ENCODE data around the gene ARHGAP29. TPM values are rescaled to one million over a fixed set of nuclear protein-coding genes. Genes with fewer than 3 reads are reported as not detected.

Gene ARHGAP29
- total RNA-seq, 4 donors from 2014 or later = 18.4 to 40.2 (median 23.7) TPM

- Histone ChIP-seq H3K4me1 (peaks cover 0 to 10% (median 5%) of the 10 kb centered on the region in 4 donors), H3K27me3 (no peaks in the 10 kb centered on the region), H3K27ac (replicated peaks in 1 of 4) (no peak overlapping the region), H3K9me3 (no peaks in the 10 kb centered on the region), H3K4me3 (no peak overlapping the region), H3K36me3 (no peaks in the 10 kb centered on the region)
- DNase-seq (ENCODE audit: extremely low spot score) = no peak
- 98% methylated on average over 5 of the region's 5 CpGs for WGBS
- TF ChIP-seq POLR2AphosphoS5 (IDR thresholded peaks at IDR 0.05) (no peak), CTCF (IDR thresholded peaks at IDR 0.05) (no peak), EP300 (IDR thresholded peaks at IDR 0.05) (no peak), POLR2A (IDR thresholded peaks at IDR 0.05; ENCODE audit: low read depth) (no peak)
- intact Hi-C loops (cut with DNase I) = no loop called here
Observed at GRCh38 chr1:94146273-94146672, 91.1 kb downstream of the ARHGAP29 start.

- WGBS = 75% methylated on average over 1 of the region's 1 CpG
- H3K4me3 ChIP-seq = no peak overlapping the region
- H3K36me3 ChIP-seq = no peaks in the 10 kb centered on the region
- peaks cover 0 to 10% (median 5%) of the 10 kb centered on the region in 4 donors for H3K4me1 ChIP-seq
- intact Hi-C loops (cut with DNase I) = no loop called here
- DNase-seq (ENCODE audit: extremely low spot score) = no peak
- H3K27me3 ChIP-seq = no peaks in the 10 kb centered on the region
- no peak overlapping the region for H3K27ac ChIP-seq (replicated peaks in 1 of 4)
- no peaks in the 10 kb centered on the region for H3K9me3 ChIP-seq
- TF ChIP-seq POLR2A (IDR thresholded peaks at IDR 0.05; ENCODE audit: low read depth) (no peak), EP300 (IDR thresholded peaks at IDR 0.05) (no peak), POLR2AphosphoS5 (IDR thresholded peaks at IDR 0.05) (no peak), CTCF (IDR thresholded peaks at IDR 0.05) (no peak)
Observed at GRCh38 chr1:94144836-94145235, 92.5 kb downstream of the ARHGAP29 start.

GRCh38 chr1:94143809-94144176 lies 93.6 kb downstream of the ARHGAP29 start:
- no peaks in the 10 kb centered on the region for H3K36me3 ChIP-seq
- no peak overlapping the region for H3K4me3 ChIP-seq
- H3K27me3 ChIP-seq = no peaks in the 10 kb centered on the region
- intact Hi-C loops (cut with DNase I) = no loop called here
- no peak overlapping the region for H3K27ac ChIP-seq (replicated peaks in 1 of 4)
- no peak for DNase-seq (ENCODE audit: extremely low spot score)
- H3K4me1 ChIP-seq = peaks cover 0 to 10% (median 5%) of the 10 kb centered on the region in 4 donors
- no peak for TF ChIP-seq CTCF (IDR thresholded peaks at IDR 0.05)
- no peak for TF ChIP-seq EP300 (IDR thresholded peaks at IDR 0.05)
- no peak for TF ChIP-seq POLR2A (IDR thresholded peaks at IDR 0.05; ENCODE audit: low read depth)
- no peak for TF ChIP-seq POLR2AphosphoS5 (IDR thresholded peaks at IDR 0.05)
- no peaks in the 10 kb centered on the region for H3K9me3 ChIP-seq

GRCh38 chr1:94143173-94143808 lies 94.1 kb downstream of the ARHGAP29 start:
- no peaks in the 10 kb centered on the region for H3K36me3 ChIP-seq
- H3K27ac ChIP-seq (replicated peaks in 1 of 4) = no peak overlapping the region
- DNase-seq (ENCODE audit: extremely low spot score) = no peak
- H3K4me1 ChIP-seq = peaks cover 0 to 10% (median 5%) of the 10 kb centered on the region in 4 donors
- intact Hi-C loops (cut with DNase I) = no loop called here
- TF ChIP-seq POLR2A (IDR thresholded peaks at IDR 0.05; ENCODE audit: low read depth) (no peak), EP300 (IDR thresholded peaks at IDR 0.05) (no peak), POLR2AphosphoS5 (IDR thresholded peaks at IDR 0.05) (no peak)
- WGBS = 67% methylated on average over 2 of the region's 2 CpGs
- H3K9me3 ChIP-seq = no peaks in the 10 kb centered on the region
- H3K27me3 ChIP-seq = no peaks in the 10 kb centered on the region
- no peak overlapping the region for H3K4me3 ChIP-seq

GRCh38 chr1:94142583-94142982 lies 94.8 kb downstream of the ARHGAP29 start:
- H3K36me3 ChIP-seq = no peaks in the 10 kb centered on the region
- H3K4me3 ChIP-seq = no peak overlapping the region
- no peaks in the 10 kb centered on the region for H3K9me3 ChIP-seq
- intact Hi-C loops (cut with DNase I) = no loop called here
- peaks cover 0 to 10% (median 5%) of the 10 kb centered on the region in 4 donors for H3K4me1 ChIP-seq
- no peak overlapping the region for H3K27ac ChIP-seq (replicated peaks in 1 of 4)
- 94% methylated on average over 2 of the region's 2 CpGs for WGBS
- no peaks in the 10 kb centered on the region for H3K27me3 ChIP-seq
- DNase-seq (ENCODE audit: extremely low spot score) = peak; percentile 72
- no peak for TF ChIP-seq CTCF (IDR thresholded peaks at IDR 0.05)
- TF ChIP-seq EP300 (IDR thresholded peaks at IDR 0.05) = no peak
- TF ChIP-seq POLR2A (IDR thresholded peaks at IDR 0.05; ENCODE audit: low read depth) = no peak
- no peak for TF ChIP-seq POLR2AphosphoS5 (IDR thresholded peaks at IDR 0.05)
